NCI-H128 (cell line): Measurements from ENCODE around the gene NUP133.
"Not testable (repeated sequence)": the region's sequence is repeated elsewhere in the genome, so short reads cannot be mapped to it uniquely, and the experiment has no call there.

ENCODE experiments used
- DNase-seq: peaks from one replicate; lab custom pipeline; 2025; ENCODE audit not compliant: unreplicated experiment; lab: John Stamatoyannopoulos, UW

Gene NUP133

DNA sequence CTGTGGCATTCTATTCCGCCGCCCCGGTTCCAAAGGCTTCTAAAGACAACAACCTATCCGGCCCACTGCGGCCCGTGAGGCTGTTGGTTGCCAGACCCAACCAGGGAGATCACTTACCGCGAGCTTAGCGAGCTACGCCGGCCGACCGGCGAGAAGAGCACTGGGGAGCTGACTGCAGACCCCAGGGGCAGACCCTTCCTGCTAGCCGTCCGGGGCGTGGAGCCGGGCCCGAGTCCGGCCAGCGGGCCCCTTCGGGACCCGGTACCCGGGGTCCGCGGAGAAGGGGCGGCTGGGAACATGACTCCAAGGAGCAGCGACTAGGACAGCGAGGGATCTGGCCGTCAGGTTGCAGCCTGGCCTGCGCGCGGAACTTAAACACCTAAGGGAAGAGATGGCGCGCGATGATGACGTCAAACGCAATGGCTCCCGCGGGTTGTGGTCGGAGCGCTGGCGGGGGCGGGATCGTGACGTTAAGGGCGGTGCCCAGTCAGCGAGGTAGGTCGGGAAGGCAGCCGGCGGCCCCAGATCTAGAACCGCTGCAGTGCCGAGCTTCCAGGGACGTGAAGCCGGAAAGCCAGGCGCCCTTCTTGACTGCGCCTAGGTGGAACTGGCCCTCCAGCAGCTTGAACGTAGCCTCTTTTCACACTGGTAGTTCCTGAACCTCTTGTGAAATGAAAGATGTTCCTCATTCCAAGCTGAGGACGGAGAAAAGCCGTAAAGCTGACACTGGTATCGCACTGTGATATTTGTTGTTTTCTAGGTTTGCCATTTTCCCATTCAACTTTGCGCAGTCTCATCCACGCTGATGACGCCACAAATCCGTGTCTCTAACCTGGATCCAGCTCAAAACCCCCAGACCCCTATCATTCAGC lies at the start of gene NUP133:
TSS of gene NUP133 (minus strand) at position 391 of the 872 bp plus-strand sequence. CDS start at position 299, 92 bp downstream.
- DNase-seq = peak; percentile 98

DNA sequence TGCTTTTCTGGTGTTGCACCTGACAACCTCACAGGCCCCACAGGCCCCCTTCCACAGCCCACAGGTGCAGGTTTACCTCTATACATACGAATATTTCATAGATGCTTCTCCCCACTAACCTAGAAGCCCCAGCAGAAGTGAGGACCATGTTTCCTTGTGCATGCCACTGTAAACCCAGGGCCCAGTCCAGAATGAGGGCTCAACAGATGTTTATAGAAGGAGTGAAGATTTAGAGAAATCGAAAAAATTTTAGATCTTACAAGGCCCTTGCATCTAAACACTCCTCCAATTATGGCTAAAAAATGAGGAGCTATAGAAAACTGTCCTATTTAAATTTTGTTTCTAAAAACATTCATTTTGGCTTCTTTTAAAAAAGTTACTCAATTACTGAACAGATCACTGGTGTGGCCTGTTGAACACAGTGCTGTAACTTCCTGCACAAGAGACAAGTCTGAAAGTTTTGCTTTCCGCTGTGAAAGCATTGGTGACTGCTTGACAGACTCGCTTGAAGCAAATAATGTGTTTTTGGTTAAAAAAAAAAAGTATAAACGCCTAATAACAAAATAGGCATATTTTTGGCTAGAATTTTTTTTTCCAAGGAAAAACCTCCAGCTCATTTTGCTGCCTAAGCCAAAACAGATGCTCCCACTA lies 49.2 kb upstream of the NUP133 start:
- no peak for DNase-seq

DNA sequence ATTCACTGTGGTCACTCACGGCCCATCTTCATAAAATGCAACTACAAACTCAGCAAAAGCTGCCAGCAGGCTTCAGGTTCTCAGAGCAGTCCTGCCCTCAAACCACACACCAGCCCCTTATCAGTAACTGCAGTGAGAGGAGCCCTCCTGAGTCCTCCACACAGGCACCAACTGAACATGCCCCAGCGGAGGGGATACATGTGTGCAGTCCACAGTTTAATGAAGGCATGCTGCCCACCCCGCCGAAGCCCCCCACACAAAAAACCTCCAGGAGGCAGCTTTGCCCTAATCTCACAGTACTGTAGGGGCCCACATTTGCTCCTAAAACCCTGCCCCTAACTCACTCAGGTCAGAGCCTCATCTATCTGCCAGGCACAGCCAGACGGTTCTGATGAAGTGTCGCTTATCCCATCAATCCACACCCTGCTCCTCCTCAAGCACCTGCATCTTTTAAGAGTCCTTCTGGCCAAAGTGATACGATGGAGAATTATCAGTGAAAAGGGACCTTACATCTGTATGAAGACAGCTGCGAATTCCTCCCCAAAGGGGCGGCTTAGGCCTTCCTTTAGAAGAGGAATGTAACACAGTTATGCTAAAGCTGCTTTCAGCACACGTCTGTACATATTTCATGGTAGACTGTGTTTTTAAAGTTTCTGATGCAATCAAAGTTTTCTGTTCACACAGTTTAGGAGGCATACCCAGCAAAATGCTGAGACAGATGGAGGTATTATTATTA lies 46.9 kb upstream of the NUP133 start:
- DNase-seq = no peak

DNA sequence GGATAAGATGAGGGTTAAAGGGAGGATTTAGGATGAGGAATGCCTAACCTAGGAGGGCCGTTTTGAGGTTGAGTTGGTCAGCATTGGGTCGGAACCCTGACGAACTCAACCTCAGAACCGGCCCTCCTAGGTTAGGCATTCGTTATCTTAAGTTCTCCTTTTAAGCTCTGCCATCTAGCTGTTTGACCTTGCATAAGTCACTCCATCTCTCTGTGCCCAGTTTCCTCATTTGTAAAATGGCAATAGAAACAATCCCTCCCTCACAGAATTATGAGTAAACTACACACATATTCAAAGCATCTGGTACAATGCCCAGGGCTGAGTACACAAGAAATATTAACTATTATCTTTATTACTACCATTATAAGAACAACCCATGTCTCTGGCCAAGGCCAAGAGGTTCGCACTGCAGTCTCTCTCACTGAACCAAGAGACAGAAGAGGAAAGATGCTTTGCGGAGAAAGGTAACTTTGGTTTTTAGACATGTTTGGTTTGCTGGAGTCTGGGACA lies 45.5 kb upstream of the NUP133 start:
- DNase-seq = no peak

DNA sequence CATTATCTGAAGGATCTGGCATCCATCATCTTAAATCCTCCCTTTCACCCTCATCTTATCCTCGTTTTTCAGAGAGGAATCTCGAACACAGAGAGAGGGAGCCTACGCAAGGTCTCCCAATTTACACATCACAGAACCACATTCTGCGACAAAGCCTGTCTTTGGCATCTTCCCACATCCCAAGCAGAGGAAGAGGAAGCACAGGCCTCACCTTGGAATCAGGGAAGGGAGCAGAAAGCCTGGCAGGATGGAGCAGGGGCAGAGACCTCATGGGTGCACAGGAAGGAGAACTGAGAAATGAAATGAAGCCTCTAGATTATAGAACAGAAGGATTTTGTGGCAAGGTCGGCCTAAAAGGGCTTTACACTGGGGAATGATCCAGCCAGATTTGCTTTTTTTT lies 44.6 kb upstream of the NUP133 start:
- no peak for DNase-seq

DNA sequence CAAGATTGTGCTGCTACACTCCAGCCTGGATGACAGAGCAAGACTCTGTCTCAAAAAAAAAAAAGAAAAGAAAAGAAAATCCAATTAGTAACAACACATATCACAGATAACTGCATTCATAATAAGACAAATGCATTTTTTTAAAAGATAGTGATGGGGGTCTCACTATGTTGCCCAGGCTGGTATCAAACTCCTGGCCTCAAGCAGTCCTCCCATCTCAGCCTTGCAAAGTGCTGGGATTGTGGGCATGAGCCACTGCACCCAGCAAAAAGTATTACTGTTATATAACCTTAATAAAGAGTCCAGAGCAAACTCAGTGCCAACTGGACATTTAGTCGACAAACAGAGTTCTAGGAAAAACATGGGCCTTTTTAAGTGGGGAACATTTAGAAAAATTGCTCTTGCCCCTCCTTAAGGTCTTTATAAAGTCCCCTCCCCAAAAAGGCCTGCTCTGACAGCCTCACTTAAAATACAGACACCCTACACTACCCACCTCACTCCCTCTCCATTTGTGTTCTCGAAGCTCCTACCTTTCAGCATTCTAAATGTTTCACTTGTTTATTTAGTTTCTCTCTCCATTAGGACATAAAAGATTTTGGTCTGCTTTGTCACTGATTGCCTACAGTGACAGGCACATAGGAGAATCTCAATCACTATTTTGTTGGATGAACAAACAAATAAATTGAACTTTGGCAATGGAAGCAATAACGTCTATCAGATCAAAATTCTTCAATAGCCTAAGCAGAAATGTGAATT lies 42.8 kb upstream of the NUP133 start:
- DNase-seq = no peak

DNA sequence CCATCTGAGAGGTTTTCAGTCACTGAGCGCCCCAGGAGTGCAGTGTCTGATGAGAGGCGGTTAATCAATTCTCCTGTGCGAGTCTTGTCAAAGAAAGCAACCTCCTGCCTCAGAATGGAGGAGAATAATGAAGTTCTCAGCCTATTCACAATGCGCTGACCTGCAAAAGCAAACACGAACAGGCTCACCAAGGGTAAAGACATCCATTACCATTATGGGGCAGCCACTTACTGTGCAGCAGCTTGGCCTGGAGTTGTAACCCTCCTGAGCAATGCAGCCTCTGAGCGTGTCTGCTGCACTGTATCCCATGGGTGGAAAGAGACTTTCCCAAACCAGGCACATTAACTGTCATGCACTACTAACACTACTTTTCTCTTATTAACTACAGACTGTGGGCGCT lies 39.4 kb upstream of the NUP133 start:
- DNase-seq = no peak

DNA sequence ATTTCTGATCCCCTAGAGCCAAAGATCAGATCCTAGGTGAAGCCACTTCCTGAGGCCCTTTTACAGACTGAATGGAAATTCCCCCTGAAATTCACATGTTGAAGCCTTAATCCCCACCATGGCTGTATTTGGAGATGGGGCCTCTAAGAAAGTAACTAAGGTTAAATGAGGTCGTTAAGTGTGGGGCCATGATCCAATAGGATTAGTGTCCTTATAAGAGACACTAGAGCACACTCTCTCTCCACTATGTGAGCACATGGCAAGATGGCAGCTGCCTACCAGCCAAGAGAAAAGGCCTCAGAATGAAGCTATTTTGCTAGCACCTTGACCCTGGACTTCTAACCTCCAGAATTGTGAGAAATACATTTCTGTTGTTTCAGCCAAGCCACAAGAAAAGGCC lies 36.4 kb upstream of the NUP133 start:
- DNase-seq = no peak

DNA sequence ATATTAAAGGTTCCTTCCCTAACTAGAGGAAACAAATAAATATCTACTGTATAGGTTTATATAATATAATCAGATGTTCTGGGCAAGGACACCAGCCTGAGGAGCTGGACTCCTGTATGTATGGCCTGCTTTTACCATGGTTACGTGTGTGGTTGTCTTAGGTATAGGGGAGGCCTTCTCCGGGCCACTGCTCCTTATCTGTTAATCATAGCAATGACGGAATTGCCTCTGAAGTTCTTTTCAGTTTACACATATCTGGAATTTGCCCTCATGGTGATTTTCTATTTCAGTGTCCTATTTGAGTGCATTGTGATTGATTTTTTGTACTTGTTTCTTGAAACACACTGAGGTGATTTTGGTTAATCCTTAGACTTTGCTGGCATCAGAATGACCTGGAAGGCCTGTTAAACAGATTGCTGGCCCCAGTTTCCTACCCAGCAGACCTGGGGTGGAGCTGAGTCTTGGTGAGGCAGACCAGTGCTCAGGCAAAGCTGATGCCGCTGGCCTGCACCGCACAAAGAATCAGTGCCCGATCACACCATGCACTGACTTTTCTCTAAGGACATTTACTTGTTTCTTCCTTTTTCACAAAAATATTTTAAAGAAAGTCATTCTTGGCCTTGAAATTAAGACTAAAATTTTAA lies 31.8 kb upstream of the NUP133 start:
- no peak for DNase-seq

DNA sequence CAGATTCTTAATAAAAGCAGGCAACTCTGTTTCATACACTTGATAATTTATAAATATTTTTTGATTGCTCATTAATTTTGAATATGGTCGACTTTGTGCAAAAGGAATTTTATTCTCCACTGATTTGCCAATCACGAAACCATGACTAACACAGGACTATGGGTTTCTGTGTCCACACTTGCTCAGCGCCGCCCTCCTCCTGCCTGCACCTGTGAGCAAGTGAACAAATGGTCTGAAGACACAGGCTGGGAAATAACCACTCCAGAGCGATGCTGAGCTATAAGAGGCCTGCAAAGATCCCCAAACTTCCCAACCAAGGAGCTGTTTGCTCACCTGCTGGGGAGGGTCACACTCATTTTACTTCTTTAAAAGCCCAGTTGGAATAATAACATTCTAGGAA lies 30.8 kb upstream of the NUP133 start:
- DNase-seq = no peak

DNA sequence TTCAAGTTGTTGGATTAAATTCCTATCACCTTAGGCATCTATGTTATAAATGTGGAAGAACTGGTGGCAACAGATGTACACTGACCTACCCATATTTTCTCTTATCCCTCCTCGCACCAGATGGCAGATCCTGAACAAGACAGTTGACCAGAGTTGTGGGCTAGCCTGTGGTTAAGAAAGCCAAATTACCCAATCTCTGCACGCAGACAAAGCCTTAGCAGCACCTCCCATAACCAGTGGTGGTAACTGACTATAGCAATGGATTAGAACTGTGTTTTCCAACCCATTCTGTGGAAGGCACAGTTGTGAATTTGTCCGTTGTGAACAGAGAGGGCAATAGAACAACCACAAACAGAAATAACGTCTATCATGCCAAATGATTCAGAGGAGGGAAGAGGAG lies 29.8 kb upstream of the NUP133 start:
- no peak for DNase-seq

DNA sequence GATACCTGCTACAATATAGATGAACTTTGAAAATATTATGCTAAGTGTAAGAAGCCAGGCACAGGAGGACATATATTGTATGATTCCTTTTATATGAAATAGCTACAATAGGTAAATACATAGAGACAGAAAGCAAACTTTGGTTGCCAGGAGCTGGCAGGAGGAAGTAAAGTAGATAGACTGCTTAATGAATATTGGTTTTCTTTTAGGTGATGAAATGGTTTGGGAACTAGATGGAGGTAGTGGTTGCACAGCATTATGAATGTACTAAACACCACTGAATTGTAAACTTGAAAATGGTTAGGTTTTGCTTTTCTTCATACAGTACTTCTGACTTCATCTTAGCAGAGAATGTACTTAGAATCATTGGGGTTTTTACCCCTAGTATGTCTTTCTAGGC lies 28.8 kb upstream of the NUP133 start:
- DNase-seq = no peak

DNA sequence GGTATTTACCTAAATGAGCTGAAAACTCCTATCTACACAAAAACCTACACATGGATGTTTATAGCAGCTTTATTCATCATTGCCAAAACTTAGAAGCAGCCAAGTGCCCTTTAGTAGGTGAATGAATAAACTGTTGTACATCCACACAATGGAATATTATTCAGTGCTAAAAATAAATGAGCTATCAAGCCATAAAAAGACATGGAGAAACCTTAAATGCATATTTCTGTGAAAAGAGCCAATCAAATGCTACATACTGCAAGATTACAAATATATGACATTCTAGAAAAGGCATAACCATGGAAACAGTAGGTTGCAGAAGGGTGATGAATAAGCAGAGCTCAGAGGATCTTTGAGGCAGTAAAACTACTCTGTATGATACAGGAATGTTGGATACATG lies 27.1 kb upstream of the NUP133 start:
- no peak for DNase-seq

DNA sequence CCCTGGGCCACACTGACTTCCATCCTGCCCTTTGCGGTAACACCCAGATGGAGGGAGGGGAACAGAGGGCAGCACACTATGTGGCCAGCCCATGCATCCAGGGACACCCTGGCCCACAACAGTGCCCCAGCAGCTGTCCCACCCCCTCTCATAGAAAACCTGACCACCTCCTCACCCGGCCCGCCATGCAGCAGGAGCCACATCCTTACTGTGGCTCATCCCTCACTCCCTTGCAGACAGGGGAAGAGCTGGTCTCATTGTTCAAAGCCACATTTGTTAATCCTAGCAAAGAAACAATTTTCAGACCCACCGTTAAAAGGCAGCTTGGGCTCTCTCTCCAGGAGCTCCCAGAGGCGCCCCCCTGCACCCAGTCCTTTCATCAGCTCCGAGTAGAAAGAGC lies 23.2 kb upstream of the NUP133 start:
- no peak for DNase-seq

DNA sequence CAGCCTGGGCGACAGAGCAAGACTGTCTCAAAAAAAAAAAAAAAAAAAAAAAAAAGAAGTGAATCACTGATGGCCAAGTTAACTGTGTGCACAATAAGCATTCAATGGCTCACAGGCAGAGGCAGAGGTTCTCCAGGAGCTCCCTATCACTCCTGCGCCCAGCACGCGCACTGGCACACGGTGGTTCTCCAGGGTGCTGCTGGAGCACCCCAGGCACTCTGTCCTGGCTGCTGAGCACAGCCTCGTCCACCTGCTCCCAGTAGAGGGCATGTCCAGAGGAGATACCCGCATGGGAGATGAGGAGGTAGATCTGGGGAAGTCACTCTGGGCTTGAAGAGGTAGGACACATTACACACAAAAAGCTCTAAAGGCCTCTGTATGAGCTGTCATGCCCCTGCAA lies 21.5 kb upstream of the NUP133 start:
- DNase-seq = no peak

DNA sequence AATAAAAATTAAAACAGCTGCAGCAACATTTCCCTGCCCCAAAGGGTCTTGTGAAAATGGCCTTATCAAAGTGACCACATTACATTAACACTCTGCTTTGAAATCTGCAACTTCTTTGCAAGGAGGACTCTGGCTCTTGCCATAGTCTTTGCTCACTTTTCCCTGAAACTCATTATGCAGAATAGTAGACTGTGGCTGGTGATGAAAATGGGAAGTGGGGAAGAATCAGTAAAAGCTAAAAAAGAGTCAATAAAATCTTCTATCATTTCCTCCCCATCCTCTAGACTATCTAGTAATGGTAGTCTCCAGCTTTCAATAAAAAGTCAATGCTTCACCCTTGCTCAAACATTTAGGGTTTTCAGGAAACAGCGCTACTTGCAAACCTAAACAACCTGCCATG lies 18.6 kb upstream of the NUP133 start:
- no peak for DNase-seq

DNA sequence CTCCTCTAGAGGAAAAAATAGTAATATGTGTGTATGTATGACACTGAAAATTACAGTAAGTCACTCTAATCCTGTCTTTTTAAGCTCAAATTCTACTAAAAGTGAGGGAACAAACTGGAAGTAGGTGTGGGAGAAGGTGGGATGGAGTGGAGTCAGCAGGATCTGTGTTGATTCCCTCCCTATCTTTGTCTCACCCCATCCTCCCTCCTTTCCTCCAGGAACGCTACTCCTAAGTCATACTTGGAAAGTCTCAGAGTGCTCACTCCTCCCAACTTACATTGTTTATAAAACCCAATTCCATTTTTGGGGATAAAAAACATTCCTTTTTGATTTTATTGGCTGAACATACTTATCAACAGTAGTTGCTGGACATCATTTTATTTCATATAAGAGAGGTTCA lies 14.9 kb upstream of the NUP133 start:
- DNase-seq = no peak

DNA sequence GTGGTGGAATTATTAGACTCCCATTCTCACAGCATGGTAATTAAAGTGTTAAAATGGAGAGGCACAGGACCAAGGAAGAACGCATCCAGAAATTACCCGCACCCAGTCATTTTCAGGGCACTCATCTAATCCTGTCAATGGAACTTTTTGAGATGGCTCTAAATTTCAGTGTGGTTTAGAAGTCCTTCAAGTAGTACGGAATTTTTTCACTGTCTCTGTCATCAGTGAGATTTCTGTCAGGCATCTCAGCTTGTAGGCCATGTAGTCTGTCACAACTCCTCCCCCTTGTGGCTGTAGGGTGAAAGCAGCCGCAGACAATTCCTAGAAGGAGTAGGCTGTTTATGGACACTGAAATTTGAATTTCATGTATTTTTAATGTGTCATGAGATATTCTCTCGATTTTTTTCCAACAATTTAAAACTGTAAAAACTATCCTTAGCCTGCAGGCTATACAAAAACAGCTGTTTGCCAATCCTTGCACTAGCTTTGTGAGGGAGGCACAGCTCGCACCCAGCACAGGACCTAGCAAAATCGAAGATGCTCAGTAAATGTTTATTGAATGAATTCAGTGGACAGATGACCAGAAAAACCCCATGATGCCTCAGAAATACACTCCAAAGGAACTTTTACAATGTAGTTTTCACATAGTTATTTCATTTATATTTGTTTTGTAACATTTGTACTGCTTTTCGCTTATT lies 6.6 kb upstream of the NUP133 start:
- peak; percentile 25 for DNase-seq

DNA sequence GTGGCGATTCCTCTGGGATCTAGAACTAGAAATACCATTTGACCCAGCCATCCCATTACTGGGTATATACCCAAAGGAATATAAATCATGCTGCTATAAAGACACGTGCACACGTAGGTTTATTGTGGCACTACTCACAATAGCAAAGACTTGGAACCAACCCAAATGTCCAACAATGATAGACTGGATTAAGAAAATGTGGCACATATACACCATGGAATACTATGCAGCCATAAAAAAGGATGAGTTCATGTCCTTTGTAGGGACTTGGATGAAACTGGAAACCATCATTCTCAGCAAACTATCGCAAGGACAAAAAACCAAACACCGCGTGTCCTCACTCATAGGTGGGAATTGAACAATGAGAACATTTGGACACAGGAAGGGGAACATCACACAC lies 3.5 kb upstream of the NUP133 start:
- DNase-seq = not testable (repeated sequence)

DNA sequence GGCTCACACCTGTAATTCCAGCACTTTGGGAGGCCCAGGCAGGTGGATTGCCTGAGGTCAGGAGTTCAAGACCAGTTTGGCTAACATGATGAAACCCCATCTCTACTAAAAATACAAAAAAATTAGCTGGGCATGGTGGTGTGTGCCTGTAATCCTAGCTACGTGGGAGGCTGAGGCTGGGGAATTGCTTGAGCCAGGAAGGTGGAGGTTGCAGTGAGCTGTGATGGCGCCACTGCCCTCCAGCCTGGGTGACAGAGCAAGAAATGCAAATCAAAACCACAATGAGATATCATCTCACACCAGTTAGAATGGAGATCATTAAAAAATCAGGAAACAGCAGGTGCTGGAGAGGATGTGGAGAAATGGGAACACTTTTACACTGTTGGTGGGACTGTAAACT lies 3.1 kb upstream of the NUP133 start:
- DNase-seq = not testable (repeated sequence)
